Measurements from ENCODE around the gene PEAK1. TPM values are rescaled to one million over a fixed set of nuclear protein-coding genes. Genes with fewer than 3 reads are reported as not detected.
"Not testable (repeated sequence)": the region's sequence is repeated elsewhere in the genome, so short reads cannot be mapped to it uniquely, and the experiment has no call there.

Gene PEAK1
- total and polyA plus RNA-seq, 4 experiments from 2014 or later, result 2.2 to 10.1 (median 7.8) TPM; not detected in 1

GRCh38 chr15:77282333-77282732, 137.6 kb downstream of the PEAK1 start:
- H3K4me3 Mint-ChIP-seq, result no peak overlapping the region

GRCh38 chr15:77276943-77277342, 143.0 kb downstream of the PEAK1 start:
- no peak for DNase-seq
- Mint-ChIP-seq H3K4me3 (no peak overlapping the region), H3K27me3 (no peaks in the 10 kb centered on the region), H3K4me1 (no peaks in the 10 kb centered on the region), H3K9me3 (peaks cover 0 to 6% (median 0%) of the 10 kb centered on the region in 8 donors), H3K36me3 (no peaks in the 10 kb centered on the region), H3K27ac (no peak overlapping the region)
- ChIA-PET POLR2A (ENCODE audit: partially characterized antibody) (no interaction called here), CTCF (ENCODE audit: partially characterized antibody) (no interaction called here)
- Histone ChIP-seq H3K27me3 (ENCODE audit: insufficient read depth, low read length) (no peaks in the 10 kb centered on the region), H3K27ac (ENCODE audit: low read depth, low read length) (no peak overlapping the region), H3K4me1 (ENCODE audit: insufficient read depth, low read length) (no peaks in the 10 kb centered on the region), H3K36me3 (ENCODE audit: insufficient read depth, low read length) (no peaks in the 10 kb centered on the region), H3K9me3 (ENCODE audit: control insufficient read depth in 1 of 2, low read length in 2 of 2) (no peaks in the 10 kb centered on the region), H3K4me3 (ENCODE audit: low read length in 2 of 2) (no peak overlapping the region)
- intact Hi-C loops (cut with micrococcal nuclease), result no loop called here

More at GRCh38 chr15:77282333-77282732, 137.6 kb downstream of the PEAK1 start:
- Mint-ChIP-seq H3K27me3 (no peaks in the 10 kb centered on the region), H3K9me3 (no peaks in the 10 kb centered on the region), H3K27ac (no peak overlapping the region), H3K36me3 (peaks cover 0 to 4% of the 10 kb centered on the region in 2 donors), H3K4me1 (no peaks in the 10 kb centered on the region)
- no peak for DNase-seq
- H3K4me1 ChIP-seq (ENCODE audit: insufficient read depth, low read length), result no peaks in the 10 kb centered on the region
- no peak overlapping the region for H3K27ac ChIP-seq (ENCODE audit: low read depth, low read length)
- H3K36me3 ChIP-seq (ENCODE audit: insufficient read depth, low read length), result no peaks in the 10 kb centered on the region
- H3K9me3 ChIP-seq (ENCODE audit: control insufficient read depth in 1 of 2, low read length in 2 of 2), result no peaks in the 10 kb centered on the region
- H3K4me3 ChIP-seq (ENCODE audit: low read length in 2 of 2), result no peak overlapping the region
- H3K27me3 ChIP-seq (ENCODE audit: insufficient read depth, low read length), result no peaks in the 10 kb centered on the region
- CTCF ChIA-PET (ENCODE audit: partially characterized antibody), result no interaction called here
- POLR2A ChIA-PET (ENCODE audit: partially characterized antibody), result no interaction called here
- intact Hi-C loops (cut with micrococcal nuclease), result no loop called here

GRCh38 chr15:77276096-77276495, 143.8 kb downstream of the PEAK1 start:
- no peaks in the 10 kb centered on the region for H3K4me1 Mint-ChIP-seq
- H3K9me3 Mint-ChIP-seq, result peaks cover 0 to 6% (median 0%) of the 10 kb centered on the region in 8 donors
- H3K27ac Mint-ChIP-seq, result peak overlapping the region in 2 of 7 donors; percentile 16 to 72
- no peak overlapping the region for H3K4me3 ChIP-seq (ENCODE audit: low read length in 2 of 2)
- CTCF ChIA-PET (ENCODE audit: partially characterized antibody), result no interaction called here
- H3K36me3 Mint-ChIP-seq, result no peaks in the 10 kb centered on the region
- no peaks in the 10 kb centered on the region for H3K36me3 ChIP-seq (ENCODE audit: insufficient read depth, low read length)
- H3K27me3 Mint-ChIP-seq, result no peaks in the 10 kb centered on the region
- intact Hi-C loops (cut with micrococcal nuclease), result no loop called here
- no peak overlapping the region for H3K27ac ChIP-seq (ENCODE audit: low read depth, low read length)
- POLR2A ChIA-PET (ENCODE audit: partially characterized antibody), result no interaction called here
- no peak overlapping the region for H3K4me3 Mint-ChIP-seq
- no peaks in the 10 kb centered on the region for H3K9me3 ChIP-seq (ENCODE audit: control insufficient read depth in 1 of 2, low read length in 2 of 2)
- H3K27me3 ChIP-seq (ENCODE audit: insufficient read depth, low read length), result no peaks in the 10 kb centered on the region
- no peaks in the 10 kb centered on the region for H3K4me1 ChIP-seq (ENCODE audit: insufficient read depth, low read length)
- no peak for DNase-seq

- H3K4me3 ChIP-seq (ENCODE audit: low read length in 2 of 2); H3K27me3 ChIP-seq (ENCODE audit: insufficient read depth, low read length); POLR2A ChIA-PET (ENCODE audit: partially characterized antibody); H3K36me3 ChIP-seq (ENCODE audit: insufficient read depth, low read length); H3K4me1 ChIP-seq (ENCODE audit: insufficient read depth, low read length); H3K27ac Mint-ChIP-seq; CTCF ChIA-PET (ENCODE audit: partially characterized antibody); H3K27ac ChIP-seq (ENCODE audit: low read depth, low read length); intact Hi-C loops (cut with micrococcal nuclease); H3K4me3 Mint-ChIP-seq; H3K4me1 Mint-ChIP-seq; DNase-seq; H3K27me3 Mint-ChIP-seq; H3K9me3 ChIP-seq (ENCODE audit: control insufficient read depth in 1 of 2, low read length in 2 of 2); H3K9me3 Mint-ChIP-seq: not testable (repeated sequence)
- peaks cover 2 to 18% of the 10 kb centered on the region in 2 donors for H3K36me3 Mint-ChIP-seq
Measured at GRCh38 chr15:77273136-77273535, 146.8 kb downstream of the PEAK1 start.

- no peak overlapping the region for H3K27ac ChIP-seq (ENCODE audit: low read depth, low read length)
- CTCF ChIA-PET (ENCODE audit: partially characterized antibody), result no interaction called here
- Mint-ChIP-seq H3K9me3 (peaks cover 0 to 11% (median 0%) of the 10 kb centered on the region in 8 donors), H3K4me1 (no peaks in the 10 kb centered on the region), H3K27ac (peak overlapping the region in 1 of 7 donors; percentile 22), H3K36me3 (peaks cover 7 to 40% of the 10 kb centered on the region in 2 donors), H3K4me3 (no peak overlapping the region), H3K27me3 (no peaks in the 10 kb centered on the region)
- no peaks in the 10 kb centered on the region for H3K4me1 ChIP-seq (ENCODE audit: insufficient read depth, low read length)
- POLR2A ChIA-PET (ENCODE audit: partially characterized antibody), result no interaction called here
- H3K27me3 ChIP-seq (ENCODE audit: insufficient read depth, low read length), result no peaks in the 10 kb centered on the region
- no peak for DNase-seq
- no peaks in the 10 kb centered on the region for H3K9me3 ChIP-seq (ENCODE audit: control insufficient read depth in 1 of 2, low read length in 2 of 2)
- no peak overlapping the region for H3K4me3 ChIP-seq (ENCODE audit: low read length in 2 of 2)
- intact Hi-C loops (cut with micrococcal nuclease), result no loop called here
- H3K36me3 ChIP-seq (ENCODE audit: insufficient read depth, low read length), result no peaks in the 10 kb centered on the region
Measured at GRCh38 chr15:77266708-77267386, 153.1 kb downstream of the PEAK1 start.

GRCh38 chr15:77255385-77255784, 164.5 kb downstream of the PEAK1 start:
- no peaks in the 10 kb centered on the region for H3K27me3 Mint-ChIP-seq
- Histone ChIP-seq H3K4me1 (ENCODE audit: insufficient read depth, low read length) (no peaks in the 10 kb centered on the region), H3K27ac (ENCODE audit: low read depth, low read length) (no peak overlapping the region), H3K27me3 (ENCODE audit: insufficient read depth, low read length) (no peaks in the 10 kb centered on the region), H3K4me3 (ENCODE audit: low read length in 2 of 2) (no peak overlapping the region), H3K36me3 (ENCODE audit: insufficient read depth, low read length) (no peaks in the 10 kb centered on the region), H3K9me3 (ENCODE audit: control insufficient read depth in 1 of 2, low read length in 2 of 2) (no peaks in the 10 kb centered on the region)
- H3K9me3 Mint-ChIP-seq, result peaks cover 0 to 4% (median 0%) of the 10 kb centered on the region in 8 donors
- H3K27ac Mint-ChIP-seq, result no peak overlapping the region
- H3K4me1 Mint-ChIP-seq, result no peaks in the 10 kb centered on the region
- no peak overlapping the region for H3K4me3 Mint-ChIP-seq
- intact Hi-C loops (cut with micrococcal nuclease), result no loop called here
- POLR2A ChIA-PET (ENCODE audit: partially characterized antibody), result no interaction called here
- H3K36me3 Mint-ChIP-seq, result peaks cover 0 to 8% of the 10 kb centered on the region in 2 donors
- no peak for DNase-seq
- CTCF ChIA-PET (ENCODE audit: partially characterized antibody), result no interaction called here

- Histone ChIP-seq H3K4me3 (ENCODE audit: low read length in 2 of 2) (no peak overlapping the region), H3K36me3 (ENCODE audit: insufficient read depth, low read length) (no peaks in the 10 kb centered on the region), H3K4me1 (ENCODE audit: insufficient read depth, low read length) (no peaks in the 10 kb centered on the region), H3K27me3 (ENCODE audit: insufficient read depth, low read length) (no peaks in the 10 kb centered on the region), H3K27ac (ENCODE audit: low read depth, low read length) (no peak overlapping the region), H3K9me3 (ENCODE audit: control insufficient read depth in 1 of 2, low read length in 2 of 2) (no peaks in the 10 kb centered on the region)
- H3K27ac Mint-ChIP-seq, result no peak overlapping the region
- CTCF ChIA-PET (ENCODE audit: partially characterized antibody), result no interaction called here
- H3K36me3 Mint-ChIP-seq, result no peaks in the 10 kb centered on the region
- H3K9me3 Mint-ChIP-seq, result no peaks in the 10 kb centered on the region
- H3K4me3 Mint-ChIP-seq, result no peak overlapping the region
- no peaks in the 10 kb centered on the region for H3K4me1 Mint-ChIP-seq
- no peak for DNase-seq
- POLR2A ChIA-PET (ENCODE audit: partially characterized antibody), result no interaction called here
- no peaks in the 10 kb centered on the region for H3K27me3 Mint-ChIP-seq
- intact Hi-C loops (cut with micrococcal nuclease), result no loop called here
Measured at GRCh38 chr15:77251662-77252061, 168.2 kb downstream of the PEAK1 start.

All from CD4-positive, alpha-beta memory T cell (primary cell).